Fibroblast of pulmonary artery (primary cell): ENCODE results near the gene FBXO2.

Source experiments
- DNase-seq: peaks from one replicate; pipeline ENCODE4 v3.0.0-alpha.2; 2010; ENCODE audit warnings: low read depth
- H3K4me3 ChIP-seq: replicated peaks from 2 replicates; pipeline ENCODE4 v1.5.1; 2011; ENCODE audit warnings: low read depth, mild to moderate bottlenecking, control low read depth, low read length, moderate library complexity
- TF ChIP-seq, protein P1 (sequence below): IDR thresholded peaks from 2 replicates; pipeline ENCODE4 v1.5.1; 2011; ENCODE audit warnings: mild to moderate bottlenecking, control low read depth, low read length, inconsistent platforms; ENCODE audit errors: missing control alignments

FBXO2 gene

DNA sequence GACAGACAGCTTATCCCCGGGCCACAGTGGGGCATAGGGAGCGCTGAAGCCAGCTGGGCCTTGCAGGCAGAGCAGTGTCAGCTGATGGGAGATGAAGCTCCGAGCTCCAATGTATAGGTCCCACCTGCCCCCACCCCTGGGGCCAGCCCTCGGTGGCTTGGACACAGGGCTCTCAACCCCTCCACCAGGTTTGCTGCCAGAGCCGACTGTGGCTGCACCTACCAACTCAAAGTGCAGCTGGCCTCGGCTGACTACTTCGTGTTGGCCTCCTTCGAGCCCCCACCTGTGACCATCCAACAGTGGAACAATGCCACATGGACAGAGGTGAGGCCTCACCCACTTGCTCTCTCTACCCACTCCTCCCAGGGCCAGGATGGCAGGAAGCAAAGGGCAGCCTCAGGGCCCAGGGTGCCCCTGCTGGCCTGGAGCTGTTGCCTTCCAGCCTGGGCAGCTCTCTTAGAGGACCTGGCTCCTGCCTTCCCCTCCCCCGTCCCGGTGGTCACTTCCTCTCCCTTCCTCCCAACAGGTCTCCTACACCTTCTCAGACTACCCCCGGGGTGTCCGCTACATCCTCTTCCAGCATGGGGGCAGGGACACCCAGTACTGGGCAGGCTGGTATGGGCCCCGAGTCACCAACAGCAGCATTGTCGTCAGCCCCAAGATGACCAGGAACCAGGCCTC, 19.0 kb upstream of the FBXO2 start:
- DNase-seq = no peak
- TF ChIP-seq, protein P1, sequence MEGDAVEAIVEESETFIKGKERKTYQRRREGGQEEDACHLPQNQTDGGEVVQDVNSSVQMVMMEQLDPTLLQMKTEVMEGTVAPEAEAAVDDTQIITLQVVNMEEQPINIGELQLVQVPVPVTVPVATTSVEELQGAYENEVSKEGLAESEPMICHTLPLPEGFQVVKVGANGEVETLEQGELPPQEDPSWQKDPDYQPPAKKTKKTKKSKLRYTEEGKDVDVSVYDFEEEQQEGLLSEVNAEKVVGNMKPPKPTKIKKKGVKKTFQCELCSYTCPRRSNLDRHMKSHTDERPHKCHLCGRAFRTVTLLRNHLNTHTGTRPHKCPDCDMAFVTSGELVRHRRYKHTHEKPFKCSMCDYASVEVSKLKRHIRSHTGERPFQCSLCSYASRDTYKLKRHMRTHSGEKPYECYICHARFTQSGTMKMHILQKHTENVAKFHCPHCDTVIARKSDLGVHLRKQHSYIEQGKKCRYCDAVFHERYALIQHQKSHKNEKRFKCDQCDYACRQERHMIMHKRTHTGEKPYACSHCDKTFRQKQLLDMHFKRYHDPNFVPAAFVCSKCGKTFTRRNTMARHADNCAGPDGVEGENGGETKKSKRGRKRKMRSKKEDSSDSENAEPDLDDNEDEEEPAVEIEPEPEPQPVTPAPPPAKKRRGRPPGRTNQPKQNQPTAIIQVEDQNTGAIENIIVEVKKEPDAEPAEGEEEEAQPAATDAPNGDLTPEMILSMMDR = no peak

DNA sequence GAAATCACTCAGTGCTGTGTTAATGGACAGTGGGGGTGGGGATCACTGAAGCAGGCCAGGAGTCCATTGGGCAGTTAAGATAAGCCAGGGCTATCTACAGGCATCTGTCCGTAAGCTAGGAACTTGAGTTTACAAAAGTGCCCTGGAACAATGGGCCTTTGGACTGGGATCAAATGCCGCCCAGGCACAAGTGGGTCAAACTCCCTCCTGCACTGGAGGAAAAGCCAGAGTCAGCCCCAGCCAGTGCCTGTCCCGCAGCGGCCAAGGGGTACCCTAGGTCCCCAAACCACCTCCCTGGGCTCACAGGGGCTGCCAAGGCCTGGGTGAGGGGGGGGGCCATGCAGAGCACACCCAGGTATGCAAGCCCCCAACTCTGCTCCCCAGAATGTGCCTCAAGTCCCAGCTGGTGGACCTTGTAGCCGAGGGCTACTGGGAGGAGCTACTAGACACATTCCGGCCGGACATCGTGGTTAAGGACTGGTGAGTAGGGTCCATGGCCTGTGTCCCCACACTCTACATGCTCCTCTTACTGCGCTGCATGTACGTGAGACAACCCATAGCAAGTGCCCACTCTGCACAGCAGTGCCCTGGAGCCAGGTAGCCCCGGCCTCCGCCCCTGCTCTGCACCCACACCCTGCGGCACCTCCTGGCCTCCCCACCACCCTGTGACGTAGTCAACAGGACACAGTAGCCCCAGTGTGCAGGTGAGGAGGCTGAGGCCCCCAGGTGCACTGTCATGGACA, 17.5 kb upstream of the FBXO2 start:
- H3K4me3 ChIP-seq = no peak overlapping the region
- DNase-seq = no peak
- TF ChIP-seq, protein P1 = no peak

More for the DNA sequence above, 19.0 kb upstream of the FBXO2 start:
- H3K4me3 ChIP-seq = no peak overlapping the region

DNA sequence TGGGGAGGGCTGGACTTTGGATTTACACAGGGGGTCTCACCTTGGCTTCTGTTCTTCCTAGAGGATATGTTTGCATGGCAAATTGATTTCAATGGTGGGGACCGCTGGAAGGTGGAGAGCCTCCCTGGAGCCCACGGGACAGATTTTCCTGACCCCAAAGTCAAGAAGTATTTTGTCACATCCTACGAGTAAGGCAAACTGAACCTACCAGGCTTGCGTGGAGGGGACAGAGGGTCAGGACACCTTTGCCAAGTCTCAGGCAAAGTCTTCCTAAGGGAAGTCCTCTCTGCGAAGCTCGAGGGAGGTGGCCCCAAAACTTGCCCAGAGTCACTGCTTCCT, 16.9 kb upstream of the FBXO2 start:
- no peak overlapping the region for H3K4me3 ChIP-seq
- DNase-seq = no peak
- TF ChIP-seq, protein P1 = no peak

DNA sequence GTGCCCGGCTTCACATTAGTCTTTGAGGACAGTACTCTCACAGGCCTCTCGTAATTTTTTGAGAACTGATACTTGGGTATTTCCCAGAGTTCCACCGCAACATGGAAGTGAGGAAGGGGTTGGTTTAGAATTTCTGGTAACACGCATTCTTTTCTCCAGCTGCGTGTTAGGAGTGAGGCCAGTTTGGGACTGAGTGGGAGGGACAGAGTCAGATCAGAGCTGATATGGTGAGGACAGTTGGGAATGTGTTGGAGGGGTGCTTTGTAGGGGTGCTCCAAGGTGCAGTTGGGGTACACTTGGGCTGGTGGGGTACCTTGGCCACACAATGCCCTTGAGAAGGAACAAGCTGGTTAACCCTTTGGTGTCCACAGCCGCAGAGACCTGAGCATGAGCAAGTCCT, 16.5 kb upstream of the FBXO2 start:
- H3K4me3 ChIP-seq = no peak overlapping the region
- TF ChIP-seq, protein P1 = no peak
- no peak for DNase-seq

DNA sequence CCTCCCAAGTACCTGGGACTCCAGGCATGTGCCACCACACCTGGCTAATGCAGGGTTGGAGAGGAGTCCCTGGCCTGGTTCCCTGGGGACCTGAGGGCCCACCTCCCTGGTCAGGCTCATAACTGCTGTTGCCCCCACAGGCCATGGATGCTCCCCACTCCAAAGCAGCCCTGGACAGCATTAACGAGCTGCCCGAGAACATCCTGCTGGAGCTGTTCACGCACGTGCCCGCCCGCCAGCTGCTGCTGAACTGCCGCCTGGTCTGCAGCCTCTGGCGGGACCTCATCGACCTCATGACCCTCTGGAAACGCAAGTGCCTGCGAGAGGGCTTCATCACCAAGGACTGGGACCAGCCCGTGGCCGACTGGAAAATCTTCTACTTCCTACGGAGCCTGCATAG, 14.3 kb upstream of the FBXO2 start:
- H3K4me3 ChIP-seq = no peak overlapping the region
- TF ChIP-seq, protein P1 = no peak
- no peak for DNase-seq

DNA sequence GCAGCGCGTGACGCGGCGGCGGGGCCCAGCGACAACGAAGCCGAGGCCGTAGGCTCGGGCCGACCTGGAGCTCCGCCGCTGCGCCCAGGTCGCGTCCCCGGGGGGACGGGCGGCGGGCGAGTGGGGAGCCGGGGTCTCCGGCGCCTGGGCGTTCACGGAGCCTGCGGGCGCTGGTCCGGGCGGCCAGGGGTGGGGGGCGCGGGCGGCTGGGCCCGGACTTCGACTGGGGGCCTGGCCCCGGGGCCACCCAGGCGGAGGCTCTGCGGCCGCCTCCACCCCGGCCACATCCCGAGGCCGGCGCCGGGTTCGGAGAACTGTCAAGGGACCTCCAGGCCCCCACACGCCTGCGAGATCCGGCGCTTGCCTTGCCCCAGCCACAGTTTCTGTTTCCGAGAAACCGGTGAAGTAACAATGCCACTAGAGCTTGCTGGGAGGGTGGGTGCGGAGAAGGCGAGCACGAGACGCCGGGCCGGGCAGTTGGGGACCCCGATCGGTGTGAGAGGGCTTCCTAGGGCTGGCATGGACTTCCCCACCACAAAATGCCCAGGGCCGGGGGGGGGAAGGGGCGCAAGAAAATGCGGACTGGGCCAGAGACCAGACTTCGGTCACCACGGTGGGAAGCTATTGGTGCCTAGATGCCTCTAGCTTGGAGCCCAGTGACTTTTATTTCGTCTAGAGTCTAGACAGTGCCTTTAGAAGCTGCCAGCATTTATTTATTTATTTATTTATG, 10.3 kb upstream of the FBXO2 start:
- H3K4me3 ChIP-seq = peak overlapping the region; percentile 51
- TF ChIP-seq, protein P1 = no peak
- peak; percentile 27 for DNase-seq
